GM23338 (cell line): ENCODE results near the gene NBPF1.
"Not testable (repeated sequence)": the region's sequence is repeated elsewhere in the genome, so short reads cannot be mapped to it uniquely, and the experiment has no call there.

Experiments used
- CREB1 ChIP-seq: fragments of 250-450 bp; sonication (Bioruptor Pico); IDR thresholded peaks from 2 replicates; pipeline ENCODE4 v1.5.0; 2020; ENCODE audit warnings: low read depth, mild to moderate bottlenecking, moderate library complexity
- EZH2 ChIP-seq: fragments of 200-600 bp; sonication (generic); IDR thresholded peaks from one replicate; pipeline ENCODE4 v1.8.0; 2017; ENCODE audit warnings: antibody characterized with exemption, mild to moderate bottlenecking, low read depth; ENCODE audit not compliant: unreplicated experiment
- EZH2phosphoT487 ChIP-seq: fragments of 200-600 bp; sonication (generic); IDR thresholded peaks from one replicate; pipeline ENCODE4 v1.8.1; 2018; ENCODE audit warnings: antibody characterized with exemption; ENCODE audit not compliant: unreplicated experiment
- POLR2AphosphoS5 ChIP-seq: IDR thresholded peaks from 2 replicates; pipeline ENCODE4 v1.6.1; 2016; ENCODE audit warnings: antibody characterized with exemption, low read depth
- TF ChIP-seq, protein P1 (sequence below), 2 experiments: fragments of 200-600 bp in 1 of 2; sonication (generic) in 1 of 2; conservative IDR thresholded peaks; 2 replicates each; pipeline versions ENCODE4 v1.5.1 to v1.6.1; 2016 to 2017; ENCODE audit warnings: antibody characterized with exemption in 2 of 2, low read depth in 2 of 2, mild to moderate bottlenecking in 2 of 2, moderate library complexity in 1 of 2
- TF ChIP-seq, protein P2 (sequence below): IDR thresholded peaks from one replicate; pipeline ENCODE4 v1.6.1; 2018; ENCODE audit warnings: antibody characterized with exemption; ENCODE audit not compliant: unreplicated experiment
- TF ChIP-seq, protein P3 (sequence below): IDR thresholded peaks from 2 replicates; pipeline ENCODE4 v1.6.1; 2016; ENCODE audit warnings: antibody characterized with exemption

DNA sequence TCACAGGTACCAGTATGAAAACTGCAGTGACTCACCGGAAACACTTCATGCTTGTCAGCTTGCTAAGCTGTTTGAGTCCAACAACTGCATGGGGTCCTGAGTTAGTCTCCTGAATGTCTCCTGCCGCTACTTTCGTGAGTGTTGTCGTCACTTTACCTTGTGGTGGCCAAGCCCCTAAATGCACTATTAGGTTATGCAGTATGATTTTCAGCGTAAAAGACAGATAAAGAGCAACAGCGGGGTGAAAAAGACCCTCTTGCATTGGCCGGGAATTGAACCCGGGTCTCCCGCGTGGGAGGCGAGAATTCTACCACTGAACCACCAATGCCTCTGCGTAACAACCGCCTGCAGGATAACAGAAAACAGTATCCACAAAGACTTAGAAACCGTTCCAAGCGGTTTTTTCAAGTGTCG lies 67.7 kb downstream of the NBPF1 start:
- not testable (repeated sequence) for TF ChIP-seq POLR2AphosphoS5; EZH2; EZH2phosphoT487; CREB1 (CRISPR knock-in tag)
- TF ChIP-seq, protein P1, sequence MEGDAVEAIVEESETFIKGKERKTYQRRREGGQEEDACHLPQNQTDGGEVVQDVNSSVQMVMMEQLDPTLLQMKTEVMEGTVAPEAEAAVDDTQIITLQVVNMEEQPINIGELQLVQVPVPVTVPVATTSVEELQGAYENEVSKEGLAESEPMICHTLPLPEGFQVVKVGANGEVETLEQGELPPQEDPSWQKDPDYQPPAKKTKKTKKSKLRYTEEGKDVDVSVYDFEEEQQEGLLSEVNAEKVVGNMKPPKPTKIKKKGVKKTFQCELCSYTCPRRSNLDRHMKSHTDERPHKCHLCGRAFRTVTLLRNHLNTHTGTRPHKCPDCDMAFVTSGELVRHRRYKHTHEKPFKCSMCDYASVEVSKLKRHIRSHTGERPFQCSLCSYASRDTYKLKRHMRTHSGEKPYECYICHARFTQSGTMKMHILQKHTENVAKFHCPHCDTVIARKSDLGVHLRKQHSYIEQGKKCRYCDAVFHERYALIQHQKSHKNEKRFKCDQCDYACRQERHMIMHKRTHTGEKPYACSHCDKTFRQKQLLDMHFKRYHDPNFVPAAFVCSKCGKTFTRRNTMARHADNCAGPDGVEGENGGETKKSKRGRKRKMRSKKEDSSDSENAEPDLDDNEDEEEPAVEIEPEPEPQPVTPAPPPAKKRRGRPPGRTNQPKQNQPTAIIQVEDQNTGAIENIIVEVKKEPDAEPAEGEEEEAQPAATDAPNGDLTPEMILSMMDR (conservative IDR thresholded peaks at IDR 0.05; ENCODE audit: low read depth in 2 of 2), result not testable (repeated sequence)
- TF ChIP-seq, protein P2, sequence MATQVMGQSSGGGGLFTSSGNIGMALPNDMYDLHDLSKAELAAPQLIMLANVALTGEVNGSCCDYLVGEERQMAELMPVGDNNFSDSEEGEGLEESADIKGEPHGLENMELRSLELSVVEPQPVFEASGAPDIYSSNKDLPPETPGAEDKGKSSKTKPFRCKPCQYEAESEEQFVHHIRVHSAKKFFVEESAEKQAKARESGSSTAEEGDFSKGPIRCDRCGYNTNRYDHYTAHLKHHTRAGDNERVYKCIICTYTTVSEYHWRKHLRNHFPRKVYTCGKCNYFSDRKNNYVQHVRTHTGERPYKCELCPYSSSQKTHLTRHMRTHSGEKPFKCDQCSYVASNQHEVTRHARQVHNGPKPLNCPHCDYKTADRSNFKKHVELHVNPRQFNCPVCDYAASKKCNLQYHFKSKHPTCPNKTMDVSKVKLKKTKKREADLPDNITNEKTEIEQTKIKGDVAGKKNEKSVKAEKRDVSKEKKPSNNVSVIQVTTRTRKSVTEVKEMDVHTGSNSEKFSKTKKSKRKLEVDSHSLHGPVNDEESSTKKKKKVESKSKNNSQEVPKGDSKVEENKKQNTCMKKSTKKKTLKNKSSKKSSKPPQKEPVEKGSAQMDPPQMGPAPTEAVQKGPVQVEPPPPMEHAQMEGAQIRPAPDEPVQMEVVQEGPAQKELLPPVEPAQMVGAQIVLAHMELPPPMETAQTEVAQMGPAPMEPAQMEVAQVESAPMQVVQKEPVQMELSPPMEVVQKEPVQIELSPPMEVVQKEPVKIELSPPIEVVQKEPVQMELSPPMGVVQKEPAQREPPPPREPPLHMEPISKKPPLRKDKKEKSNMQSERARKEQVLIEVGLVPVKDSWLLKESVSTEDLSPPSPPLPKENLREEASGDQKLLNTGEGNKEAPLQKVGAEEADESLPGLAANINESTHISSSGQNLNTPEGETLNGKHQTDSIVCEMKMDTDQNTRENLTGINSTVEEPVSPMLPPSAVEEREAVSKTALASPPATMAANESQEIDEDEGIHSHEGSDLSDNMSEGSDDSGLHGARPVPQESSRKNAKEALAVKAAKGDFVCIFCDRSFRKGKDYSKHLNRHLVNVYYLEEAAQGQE, result not testable (repeated sequence)
- TF ChIP-seq, protein P3, sequence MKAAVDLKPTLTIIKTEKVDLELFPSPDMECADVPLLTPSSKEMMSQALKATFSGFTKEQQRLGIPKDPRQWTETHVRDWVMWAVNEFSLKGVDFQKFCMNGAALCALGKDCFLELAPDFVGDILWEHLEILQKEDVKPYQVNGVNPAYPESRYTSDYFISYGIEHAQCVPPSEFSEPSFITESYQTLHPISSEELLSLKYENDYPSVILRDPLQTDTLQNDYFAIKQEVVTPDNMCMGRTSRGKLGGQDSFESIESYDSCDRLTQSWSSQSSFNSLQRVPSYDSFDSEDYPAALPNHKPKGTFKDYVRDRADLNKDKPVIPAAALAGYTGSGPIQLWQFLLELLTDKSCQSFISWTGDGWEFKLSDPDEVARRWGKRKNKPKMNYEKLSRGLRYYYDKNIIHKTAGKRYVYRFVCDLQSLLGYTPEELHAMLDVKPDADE, result not testable (repeated sequence)
